OCI-LY1 (cell line): ENCODE results near the gene CTNND2.

Experiments used
- CTCF ChIP-seq: fragments of 200-600 bp; sonication (generic), shearing (Covaris generic); IDR thresholded peaks from 2 replicates; pipeline ENCODE4 v1.5.1; 2017; ENCODE audit warnings: mild to moderate bottlenecking, antibody characterized with exemption, low read length, moderate library complexity, mixed read lengths
- EZH2 ChIP-seq: fragments of 200-600 bp; sonication (generic), shearing (Covaris generic); IDR thresholded peaks from 2 replicates; pipeline ENCODE4 v1.8.0; 2017; ENCODE audit warnings: borderline replicate concordance, mixed run types, mild to moderate bottlenecking, antibody characterized with exemption, low read length, moderate library complexity, mixed read lengths

- TF ChIP-seq CTCF: no peak
- TF ChIP-seq EZH2: no peak
Measured at GRCh38 chr5:10932426-10932825, 971.8 kb downstream of the CTNND2 start.
